HEK293 (cell line): Measurements from ENCODE around the gene PSTPIP2.

Experiments
- CTCF ChIA-PET: fragments of 350-600 bp; formaldehyde crosslinking; extraction: SDS; loops from one replicate; lab custom pipeline; 2021; ENCODE audit warnings: antibody characterized with exemption; lab: Yijun Ruan, JAX
- POLR2A ChIA-PET: fragments of 300-600 bp; formaldehyde crosslinking; extraction: SDS; loops from one replicate; lab custom pipeline; 2020; ENCODE audit warnings: antibody characterized with exemption, inconsistent platforms; lab: Yijun Ruan, JAX
- H3K27ac ChIP-seq: fragments of 200-500 bp; sonication (Bioruptor generic); 2 replicates; pipeline ENCODE4 v1.5.1; 2014; ENCODE audit warnings: low read depth, low read length, control low read depth, inconsistent platforms; ENCODE audit errors: extremely low read depth
- H3K36me3 ChIP-seq, 2 experiments: fragments of 200-500 bp in 1 of 2; sonication (Bioruptor generic) in 1 of 2; 1 replicate in 1 of 2; 2 replicates in 1 of 2; pipeline ENCODE4 v1.5.1; 2014 to 2017; ENCODE audit warnings: inconsistent platforms in 2 of 2, low read length in 2 of 2; ENCODE audit not compliant: control insufficient read depth in 2 of 2, insufficient read depth in 1 of 2
- H3K4me1 ChIP-seq: fragments of 200-500 bp; sonication (Bioruptor generic); 2 replicates; pipeline ENCODE4 v1.5.1; 2014; ENCODE audit warnings: mild to moderate bottlenecking, low read length, inconsistent platforms; ENCODE audit not compliant: control insufficient read depth, insufficient read depth
- H3K4me3 ChIP-seq: 2 replicates; pipeline ENCODE4 v1.5.1; 2011; ENCODE audit warnings: low read depth, mild to moderate bottlenecking, control low read depth, low read length, moderate library complexity
- H3K9me3 ChIP-seq: fragments of 200-500 bp; sonication (Bioruptor generic); 2 replicates; pipeline ENCODE4 v1.5.1; 2014; ENCODE audit warnings: low read depth, low read length, inconsistent platforms; ENCODE audit not compliant: control insufficient read depth, insufficient read depth
- BCL6B ChIP-seq: fragments of 450-650 bp; formaldehyde crosslinking; IDR thresholded peaks from 2 replicates; pipeline ENCODE4 v1.5.1; 2017; ENCODE audit warnings: missing biosample characterization, missing genetic modification characterization
- EGR2 ChIP-seq: fragments of 450-650 bp; formaldehyde crosslinking; IDR thresholded peaks from 2 replicates; pipeline ENCODE4 v1.5.1; 2016; ENCODE audit warnings: low read depth, missing biosample characterization, missing genetic modification characterization
- ELK4 ChIP-seq: IDR thresholded peaks from 2 replicates; pipeline ENCODE4 v1.6.1; 2011; ENCODE audit warnings: mild to moderate bottlenecking, low read depth, low read length, borderline replicate concordance
- HOXA7 ChIP-seq: sonication (generic); formaldehyde crosslinking; IDR thresholded peaks from 2 replicates; pipeline ENCODE4 v1.8.1; 2022; ENCODE audit warnings: missing genetic modification reagents, borderline replicate concordance
- IKZF3 ChIP-seq: fragments of 450-650 bp; IDR thresholded peaks from 2 replicates; pipeline ENCODE4 v1.5.0; 2018; ENCODE audit warnings: missing biosample characterization, mild to moderate bottlenecking, missing genetic modification characterization, moderate library complexity
- KLF1 ChIP-seq: fragments of 450-650 bp; formaldehyde crosslinking; IDR thresholded peaks from 2 replicates; pipeline ENCODE4 v1.5.1; 2016; ENCODE audit warnings: missing biosample characterization, missing genetic modification characterization
- PATZ1 ChIP-seq: fragments of 450-650 bp; formaldehyde crosslinking; IDR thresholded peaks from 2 replicates; pipeline ENCODE4 v1.5.1; 2016; ENCODE audit warnings: missing biosample characterization, missing genetic modification characterization
- SCRT2 ChIP-seq: fragments of 450-650 bp; formaldehyde crosslinking; IDR thresholded peaks from 2 replicates; pipeline ENCODE4 v1.5.1; 2016; ENCODE audit warnings: missing biosample characterization, missing genetic modification characterization
- SETDB1 ChIP-seq: IDR thresholded peaks from one replicate; pipeline ENCODE4 v1.6.1; 2017; ENCODE audit warnings: mild to moderate bottlenecking, low read length, moderate library complexity, mixed read lengths; ENCODE audit not compliant: insufficient read length
- ZBTB11 ChIP-seq: fragments of 450-650 bp; formaldehyde crosslinking; conservative IDR thresholded peaks from 2 replicates; pipeline ENCODE4 v1.5.1; 2016; ENCODE audit warnings: low read depth, missing biosample characterization, missing genetic modification characterization
- ZBTB21 ChIP-seq: fragments of 450-650 bp; formaldehyde crosslinking; IDR thresholded peaks from 2 replicates; pipeline ENCODE4 v1.5.1; 2017; ENCODE audit warnings: missing biosample characterization, missing genetic modification characterization
- ZFP37 ChIP-seq: fragments of 450-650 bp; formaldehyde crosslinking; IDR thresholded peaks from 2 replicates; pipeline ENCODE4 v1.5.1; 2016; ENCODE audit warnings: missing biosample characterization, missing genetic modification characterization
- ZNF221 ChIP-seq: fragments of 450-650 bp; formaldehyde crosslinking; IDR thresholded peaks from 2 replicates; pipeline ENCODE4 v1.5.1; 2017; ENCODE audit warnings: missing biosample characterization, missing genetic modification characterization, borderline replicate concordance
- ZNF239 ChIP-seq: fragments of 450-650 bp; formaldehyde crosslinking; IDR thresholded peaks from 2 replicates; pipeline ENCODE4 v1.5.1; 2016; ENCODE audit warnings: missing biosample characterization, missing genetic modification characterization
- ZNF24 ChIP-seq: fragments of 450-650 bp; formaldehyde crosslinking; IDR thresholded peaks from 2 replicates; pipeline ENCODE4 v1.5.1; 2016; ENCODE audit warnings: missing biosample characterization, missing genetic modification characterization
- ZNF324 ChIP-seq: fragments of 450-650 bp; formaldehyde crosslinking; IDR thresholded peaks from 2 replicates; pipeline ENCODE4 v1.5.1; 2016; ENCODE audit warnings: missing biosample characterization, missing genetic modification characterization
- ZNF549 ChIP-seq: fragments of 450-650 bp; IDR thresholded peaks from 2 replicates; pipeline ENCODE4 v1.5.1; 2018; ENCODE audit warnings: missing biosample characterization, missing genetic modification characterization, mild to moderate bottlenecking, inconsistent platforms, moderate library complexity
- ZNF596 ChIP-seq: fragments of 450-650 bp; IDR thresholded peaks from 2 replicates; pipeline ENCODE4 v1.5.0; 2018; ENCODE audit warnings: missing biosample characterization, mild to moderate bottlenecking, missing genetic modification characterization, moderate library complexity
- ZNF701 ChIP-seq: fragments of 450-650 bp; formaldehyde crosslinking; IDR thresholded peaks from 2 replicates; pipeline ENCODE4 v1.5.1; 2016; ENCODE audit warnings: missing biosample characterization, missing genetic modification characterization

The PSTPIP2 gene

GRCh38 chr18:46061387-46061786, 10.7 kb downstream of the PSTPIP2 start (continued):
- TF ChIP-seq ZBTB11 (tag by site-specific recombination) (no peak), EGR2 (tag by site-specific recombination) (no peak), HOXA7 (CRISPR knock-in tag) (no peak), ZNF24 (tag by site-specific recombination) (no peak), ZFP37 (tag by site-specific recombination) (no peak)

GRCh38 chr18:46060359-46060841, 11.7 kb downstream of the PSTPIP2 start:
- CTCF ChIA-PET, result interaction anchor here (1.0 kb wide), 1 partner anchor 12 kb away, joined by 5 read pairs; the partner anchor contains the start of gene PSTPIP2
- POLR2A ChIA-PET, result no interaction called here

More at GRCh38 chr18:46060359-46060841, 11.7 kb downstream of the PSTPIP2 start:
- Histone ChIP-seq H3K4me1 (no peaks in the 10 kb centered on the region), H3K27ac (no peak overlapping the region), H3K4me3 (no peak overlapping the region), H3K36me3 (no peaks in the 10 kb centered on the region), H3K9me3 (no peaks in the 10 kb centered on the region)
- TF ChIP-seq ZNF221 (no peak), PATZ1 (no peak), ZBTB21 (tag by site-specific recombination) (no peak), SETDB1 (no peak), IKZF3 (tag by site-specific recombination) (no peak), ZNF549 (tag by site-specific recombination) (no peak), SCRT2 (tag by site-specific recombination) (no peak), ZNF239 (no peak), ZNF701 (tag by site-specific recombination) (no peak), ZNF324 (no peak), BCL6B (no peak), KLF1 (no peak), ELK4 (no peak), ZNF596 (tag by site-specific recombination) (no peak)
